Endothelial cell of umbilical vein (primary cell): Measurements from ENCODE around the gene BCL2L13. TPM values are rescaled to one million over a fixed set of nuclear protein-coding genes. Genes with fewer than 3 reads are reported as not detected.

Experiments used
- BruUV-seq: library from RNA; stranded (reverse); fragments of 400-500 nt; replicated peaks from 2 replicates; lab custom pipeline; 2021; lab: Mats Ljungman, UMichigan
- CTCF ChIA-PET: fragments of 300-600, 350-600 bp; sonication (Branson Sonifier 250); formaldehyde crosslinking; loops from one replicate; lab custom pipeline; 2021; ENCODE audit warnings: antibody characterized with exemption, inconsistent platforms; lab: Charles Lee
- POLR2A ChIA-PET: fragments of 300-600, 350-600 bp; sonication (Branson Sonifier 250); formaldehyde crosslinking; loops from one replicate; lab custom pipeline; 2021; ENCODE audit warnings: antibody characterized with exemption, inconsistent platforms; lab: Charles Lee
- DNase-seq: peaks from one replicate; pipeline ENCODE4 v3.0.0-alpha.2; 2011; ENCODE audit warnings: low read depth, low spot score
- FAIRE-seq: peaks from 2 replicates; lab custom pipeline; 2011; peaks lifted over from hg19 to GRCh38; lab: Jason Lieb, UNC
- H2AFZ ChIP-seq: 2 replicates; pipeline ENCODE4 v1.6.0; 2012; ENCODE audit warnings: low read depth, low read length, control low read depth, inconsistent platforms
- H3K27ac ChIP-seq: 2 replicates; pipeline ENCODE4 v1.5.1; 2011; ENCODE audit warnings: low read depth, mild to moderate bottlenecking, control low read depth, low read length, moderate library complexity; ENCODE audit not compliant: insufficient read depth
- H3K27me3 ChIP-seq, 2 experiments: 2 replicates each; pipeline versions ENCODE4 v1.6.0 to v1.6.1; 2011; ENCODE audit warnings: low read length in 2 of 2, mixed read lengths in 1 of 2; ENCODE audit not compliant: control insufficient read depth in 2 of 2, insufficient read depth in 2 of 2
- H3K36me3 ChIP-seq, 2 experiments: 2 replicates in 1 of 2; 3 replicates in 1 of 2; pipeline ENCODE4 v1.5.1; 2011; ENCODE audit warnings: low read length in 2 of 2, mild to moderate bottlenecking in 1 of 2, moderate library complexity in 1 of 2; ENCODE audit not compliant: control insufficient read depth in 2 of 2, insufficient read depth in 2 of 2; ENCODE audit errors: extremely low read depth in 1 of 2
- H3K4me1 ChIP-seq: 3 replicates; pipeline ENCODE4 v1.5.1; 2011; ENCODE audit warnings: mild to moderate bottlenecking, low read length; ENCODE audit not compliant: control insufficient read depth, insufficient read depth; ENCODE audit errors: extremely low read depth
- H3K4me2 ChIP-seq: 2 replicates; pipeline ENCODE4 v1.6.1; 2011; ENCODE audit warnings: low read length, control low read depth, mixed read lengths; ENCODE audit not compliant: insufficient read depth
- H3K4me3 ChIP-seq, 3 experiments: fragments of 200-600 bp in 1 of 3; sonication (generic), shearing (Covaris generic) in 1 of 3; replicated peaks in 1 of 3; 2 replicates each; pipeline ENCODE4 v1.5.1; 2011 to 2016; ENCODE audit warnings: control low read depth in 3 of 3, low read length in 3 of 3, mild to moderate bottlenecking in 2 of 3, inconsistent platforms in 1 of 3, low read depth in 1 of 3, moderate library complexity in 1 of 3; ENCODE audit not compliant: insufficient read depth in 1 of 3
- H3K79me2 ChIP-seq: 2 replicates; pipeline ENCODE4 v1.6.0; 2012; ENCODE audit warnings: low read length, inconsistent platforms; ENCODE audit not compliant: control insufficient read depth, insufficient read depth
- H3K9ac ChIP-seq: replicated peaks from 2 replicates; pipeline ENCODE3; 2011; ENCODE audit warnings: low read length, control low read depth; ENCODE audit not compliant: insufficient read depth; ENCODE audit errors: extremely low read depth
- H3K9me1 ChIP-seq: replicated peaks from 3 replicates; pipeline ENCODE4 v1.6.0; 2011; ENCODE audit warnings: mild to moderate bottlenecking, low read length; ENCODE audit not compliant: control insufficient read depth, insufficient read depth; ENCODE audit errors: extremely low read depth
- H3K9me3 ChIP-seq: replicated peaks from 2 replicates; pipeline ENCODE4 v1.5.1; 2012; ENCODE audit warnings: low read length, inconsistent platforms; ENCODE audit not compliant: control insufficient read depth, insufficient read depth
- H4K20me1 ChIP-seq: replicated peaks from 2 replicates; pipeline ENCODE3; 2011; ENCODE audit warnings: mild to moderate bottlenecking, low read length; ENCODE audit not compliant: control insufficient read depth, insufficient read depth; ENCODE audit errors: extremely low read depth
- EZH2 ChIP-seq: IDR thresholded peaks from 2 replicates; pipeline ENCODE4 v1.6.1; 2012; ENCODE audit warnings: borderline replicate concordance, low read depth, mild to moderate bottlenecking, moderate library complexity, low read length, inconsistent platforms; ENCODE audit not compliant: severe bottlenecking
- FOS ChIP-seq: IDR thresholded peaks from 2 replicates; pipeline ENCODE4 v1.6.1; 2011; ENCODE audit warnings: mild to moderate bottlenecking, low read length, moderate library complexity, borderline replicate concordance; ENCODE audit not compliant: insufficient read depth
- GATA2 ChIP-seq: IDR thresholded peaks from 2 replicates; pipeline ENCODE4 v1.7.0; 2011; ENCODE audit warnings: low read depth, mild to moderate bottlenecking, moderate library complexity, mixed read lengths, low read length; ENCODE audit not compliant: insufficient read length, insufficient read depth
- JUN ChIP-seq: IDR thresholded peaks from 2 replicates; pipeline ENCODE4 v1.6.1; 2011; ENCODE audit warnings: borderline replicate concordance, low read depth; ENCODE audit not compliant: insufficient read length, insufficient read depth
- MYC ChIP-seq: IDR thresholded peaks from one replicate; pipeline ENCODE4 v1.6.1; 2011; ENCODE audit warnings: mild to moderate bottlenecking, low read depth, low read length
- POLR2A ChIP-seq: IDR thresholded peaks from 2 replicates; pipeline ENCODE4 v1.6.1; 2012; ENCODE audit warnings: low read depth, mild to moderate bottlenecking, control low read depth, low read length
- POLR2AphosphoS5 ChIP-seq: IDR thresholded peaks from 2 replicates; pipeline ENCODE4 v1.6.1; 2012; ENCODE audit warnings: low read depth, mild to moderate bottlenecking, control low read depth, low read length, moderate library complexity; ENCODE audit not compliant: insufficient read depth
- dilution Hi-C: fragments of 300-500 bp; cut with MboI; formaldehyde crosslinking; loops from one replicate; pipeline ENCODE4 v1.15.0; 2019; ENCODE audit warnings: low sequenced_read_pairs; ENCODE audit not compliant: extremely low pct_ligation_motif_present
- intact Hi-C: fragments of 100-400 bp; cut with micrococcal nuclease; formaldehyde crosslinking; loops from one replicate; pipeline ENCODE4 v1.10.0; 2022
- polyA plus RNA-seq, 4 experiments: library from polyadenylated mRNA; depleted of rRNA in 3 of 4; stranded (reverse) in 3 of 4; unstranded in 1 of 4; fragments of >200 nt; gene quantifications; 2 replicates each; pipeline versions ENCODE4 v1.2.1 to v1.2.3, GENCODE V29; 2011 to 2012; ENCODE audit warnings: missing spikeins in 1 of 4
- total RNA-seq: library from RNA; stranded (reverse); gene quantifications from 2 replicates; pipeline ENCODE4 v1.2.3, GENCODE V29; 2021
- TF ChIP-seq, protein P1 (sequence below), 2 donors: IDR thresholded peaks; 1 replicate in 1 of 2; 2 replicates in 1 of 2; pipeline ENCODE4 v1.5.1; 2011; ENCODE audit warnings: low read length in 2 of 2, mild to moderate bottlenecking in 2 of 2, moderate library complexity in 2 of 2, control low read depth in 1 of 2, inconsistent platforms in 1 of 2, low read depth in 1 of 2; ENCODE audit not compliant: insufficient read depth in 1 of 2; ENCODE audit errors: extremely low read depth in 1 of 2
- TF ChIP-seq, protein P2 (sequence below): IDR thresholded peaks from 2 replicates; pipeline ENCODE4 v1.6.1; 2011; ENCODE audit not compliant: insufficient read depth, insufficient read length

The BCL2L13 gene
- total and polyA plus RNA-seq, 2 donors (not counting 3 experiments of a cell fraction or from before 2014, with no cell fraction given): 28.1 to 36.2 TPM

DNA sequence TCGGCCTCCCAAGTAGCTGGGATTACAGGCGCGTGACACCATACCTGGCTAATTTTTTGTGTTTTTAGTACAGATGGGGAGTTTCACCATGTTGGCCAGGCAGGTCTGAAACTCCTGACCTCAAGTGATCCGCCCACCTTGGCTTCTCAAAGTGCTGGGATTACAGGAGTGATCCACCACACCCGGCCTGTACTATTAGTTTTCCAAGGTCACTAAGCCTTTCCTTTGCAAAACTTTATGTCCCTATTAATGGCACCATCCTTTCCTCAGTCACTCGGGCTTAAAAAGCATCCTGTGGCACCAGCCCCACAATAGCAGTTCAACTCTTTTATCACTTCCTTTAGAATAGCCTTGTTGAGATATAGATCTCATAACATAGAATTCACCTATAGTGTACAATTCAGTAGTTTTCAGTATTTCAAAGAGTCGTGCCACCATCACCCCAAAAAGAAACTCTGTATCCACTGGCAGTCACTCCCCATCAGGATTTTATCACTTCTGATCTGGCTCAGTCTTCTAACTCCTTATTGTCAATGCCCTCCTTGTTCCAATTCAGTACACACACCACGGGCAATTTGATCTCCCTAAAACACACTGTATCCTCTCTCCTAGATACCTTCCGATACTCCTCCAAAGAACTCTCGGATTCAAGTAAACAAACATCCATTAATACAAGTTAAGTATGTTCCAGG lies 921 bp upstream of the BCL2L13 start:
- dilution Hi-C loops: no loop called here
- POLR2A ChIA-PET: no interaction called here
- FAIRE-seq: no peak
- peak overlapping the region; percentile 57 for H2AFZ ChIP-seq
- peaks cover 16% of the 10 kb centered on the region for H3K4me1 ChIP-seq
- peaks cover 14% of the 10 kb centered on the region for H3K79me2 ChIP-seq
- H3K9me1 ChIP-seq: no peaks in the 10 kb centered on the region
- no TSS peak for BruUV-seq
- H3K4me2 ChIP-seq: peak overlapping the region; percentile 29
- H4K20me1 ChIP-seq: no peaks in the 10 kb centered on the region
- intact Hi-C loops: loop anchor here (1.0 to 10.0 kb wide), 4 partner anchors 9 to 437 kb away; partner anchors contain the start of genes ATP6V1E1, BID and PEX26
- H3K27ac ChIP-seq: peak overlapping the region; percentile 88
- no peaks in the 10 kb centered on the region for H3K36me3 ChIP-seq
- peak overlapping the region in 2 of 3 experiments; percentile 86 to 92 for H3K4me3 ChIP-seq
- no peaks in the 10 kb centered on the region for H3K27me3 ChIP-seq
- no peak for TF ChIP-seq MYC
- TF ChIP-seq GATA2: no peak
- TF ChIP-seq POLR2AphosphoS5: no peak
- TF ChIP-seq FOS: no peak
- TF ChIP-seq, protein P1, sequence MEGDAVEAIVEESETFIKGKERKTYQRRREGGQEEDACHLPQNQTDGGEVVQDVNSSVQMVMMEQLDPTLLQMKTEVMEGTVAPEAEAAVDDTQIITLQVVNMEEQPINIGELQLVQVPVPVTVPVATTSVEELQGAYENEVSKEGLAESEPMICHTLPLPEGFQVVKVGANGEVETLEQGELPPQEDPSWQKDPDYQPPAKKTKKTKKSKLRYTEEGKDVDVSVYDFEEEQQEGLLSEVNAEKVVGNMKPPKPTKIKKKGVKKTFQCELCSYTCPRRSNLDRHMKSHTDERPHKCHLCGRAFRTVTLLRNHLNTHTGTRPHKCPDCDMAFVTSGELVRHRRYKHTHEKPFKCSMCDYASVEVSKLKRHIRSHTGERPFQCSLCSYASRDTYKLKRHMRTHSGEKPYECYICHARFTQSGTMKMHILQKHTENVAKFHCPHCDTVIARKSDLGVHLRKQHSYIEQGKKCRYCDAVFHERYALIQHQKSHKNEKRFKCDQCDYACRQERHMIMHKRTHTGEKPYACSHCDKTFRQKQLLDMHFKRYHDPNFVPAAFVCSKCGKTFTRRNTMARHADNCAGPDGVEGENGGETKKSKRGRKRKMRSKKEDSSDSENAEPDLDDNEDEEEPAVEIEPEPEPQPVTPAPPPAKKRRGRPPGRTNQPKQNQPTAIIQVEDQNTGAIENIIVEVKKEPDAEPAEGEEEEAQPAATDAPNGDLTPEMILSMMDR (IDR thresholded peaks at IDR 0.05; ENCODE audit: extremely low read depth in 1 of 2, insufficient read depth in 1 of 2, low read depth in 1 of 2, low read length in 2 of 2): no peak
- TF ChIP-seq EZH2: no peak
- no peak for TF ChIP-seq POLR2A
- no peak for TF ChIP-seq JUN
- TF ChIP-seq, protein P2, sequence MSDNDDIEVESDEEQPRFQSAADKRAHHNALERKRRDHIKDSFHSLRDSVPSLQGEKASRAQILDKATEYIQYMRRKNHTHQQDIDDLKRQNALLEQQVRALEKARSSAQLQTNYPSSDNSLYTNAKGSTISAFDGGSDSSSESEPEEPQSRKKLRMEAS: no peak
- no peak for DNase-seq
- peak overlapping the region; percentile 98 for H3K9ac ChIP-seq
- no peaks in the 10 kb centered on the region for H3K9me3 ChIP-seq
- CTCF ChIA-PET: no interaction called here
